ENCODE measurements around the gene CYP2W1. TPM values are rescaled to one million over a fixed set of nuclear protein-coding genes. Genes with fewer than 3 reads are reported as not detected.

The CYP2W1 gene
- total RNA-seq, 1 donor from 2014 or later, result not detected

DNA sequence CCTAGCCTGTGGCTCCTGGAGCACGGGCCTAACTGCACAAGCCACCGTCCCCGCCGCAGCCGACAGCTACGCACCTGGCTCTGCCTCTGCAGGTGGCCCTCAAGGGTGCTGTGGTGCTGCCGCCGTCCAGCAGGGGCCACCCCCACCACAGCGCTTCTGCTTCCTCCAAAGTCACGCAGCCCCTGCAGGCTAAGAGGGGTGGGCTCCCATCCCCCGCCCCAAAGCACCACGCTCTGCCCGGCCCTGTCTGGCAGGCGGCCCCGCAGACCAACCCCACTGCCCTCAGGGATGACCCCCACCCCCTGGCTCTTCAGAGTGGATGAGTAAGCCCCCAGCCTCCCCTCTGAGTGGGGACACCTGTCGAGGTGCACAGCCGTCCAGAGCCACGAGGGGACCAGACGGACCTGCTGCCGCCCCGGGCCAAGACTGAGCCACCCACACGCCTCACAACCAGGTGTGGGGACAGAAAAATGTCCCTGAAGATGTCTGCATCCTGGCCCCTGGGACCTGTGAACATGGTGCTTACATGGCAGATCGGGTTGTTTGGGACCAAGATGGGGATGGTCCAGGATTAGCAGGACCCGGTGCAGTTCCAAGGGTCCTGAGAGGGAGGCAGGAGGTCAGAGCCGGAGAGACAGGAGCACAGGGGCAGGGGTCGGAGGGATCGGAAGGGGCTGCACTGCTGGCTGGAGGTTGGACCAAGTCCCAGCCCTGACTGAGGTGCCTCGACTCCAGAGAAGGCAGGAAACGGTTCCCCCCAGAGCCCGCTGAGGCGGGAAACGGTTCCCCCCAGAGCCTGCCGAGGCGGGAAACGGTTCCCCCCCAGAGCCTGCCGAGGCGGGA, 19.5 kb upstream of the CYP2W1 start:
- no peaks in the 10 kb centered on the region for H3K27me3 ChIP-seq (ENCODE audit: low read depth)
- DNase-seq (peak; percentile 48), ATAC-seq (peak; percentile 2 to 6)
- intact Hi-C loops (cut with DNase I), result no loop called here
- H3K4me1 ChIP-seq, result peaks cover 46% of the 10 kb centered on the region
- TF ChIP-seq, protein P1, sequence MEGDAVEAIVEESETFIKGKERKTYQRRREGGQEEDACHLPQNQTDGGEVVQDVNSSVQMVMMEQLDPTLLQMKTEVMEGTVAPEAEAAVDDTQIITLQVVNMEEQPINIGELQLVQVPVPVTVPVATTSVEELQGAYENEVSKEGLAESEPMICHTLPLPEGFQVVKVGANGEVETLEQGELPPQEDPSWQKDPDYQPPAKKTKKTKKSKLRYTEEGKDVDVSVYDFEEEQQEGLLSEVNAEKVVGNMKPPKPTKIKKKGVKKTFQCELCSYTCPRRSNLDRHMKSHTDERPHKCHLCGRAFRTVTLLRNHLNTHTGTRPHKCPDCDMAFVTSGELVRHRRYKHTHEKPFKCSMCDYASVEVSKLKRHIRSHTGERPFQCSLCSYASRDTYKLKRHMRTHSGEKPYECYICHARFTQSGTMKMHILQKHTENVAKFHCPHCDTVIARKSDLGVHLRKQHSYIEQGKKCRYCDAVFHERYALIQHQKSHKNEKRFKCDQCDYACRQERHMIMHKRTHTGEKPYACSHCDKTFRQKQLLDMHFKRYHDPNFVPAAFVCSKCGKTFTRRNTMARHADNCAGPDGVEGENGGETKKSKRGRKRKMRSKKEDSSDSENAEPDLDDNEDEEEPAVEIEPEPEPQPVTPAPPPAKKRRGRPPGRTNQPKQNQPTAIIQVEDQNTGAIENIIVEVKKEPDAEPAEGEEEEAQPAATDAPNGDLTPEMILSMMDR (IDR thresholded peaks at IDR 0.05), result no peak
- H3K27ac ChIP-seq, result peak overlapping the region; percentile 26
- H3K9me3 ChIP-seq, result no peaks in the 10 kb centered on the region
- H3K4me3 ChIP-seq, result no peak overlapping the region
- peaks cover 22% of the 10 kb centered on the region for H3K36me3 ChIP-seq

DNA sequence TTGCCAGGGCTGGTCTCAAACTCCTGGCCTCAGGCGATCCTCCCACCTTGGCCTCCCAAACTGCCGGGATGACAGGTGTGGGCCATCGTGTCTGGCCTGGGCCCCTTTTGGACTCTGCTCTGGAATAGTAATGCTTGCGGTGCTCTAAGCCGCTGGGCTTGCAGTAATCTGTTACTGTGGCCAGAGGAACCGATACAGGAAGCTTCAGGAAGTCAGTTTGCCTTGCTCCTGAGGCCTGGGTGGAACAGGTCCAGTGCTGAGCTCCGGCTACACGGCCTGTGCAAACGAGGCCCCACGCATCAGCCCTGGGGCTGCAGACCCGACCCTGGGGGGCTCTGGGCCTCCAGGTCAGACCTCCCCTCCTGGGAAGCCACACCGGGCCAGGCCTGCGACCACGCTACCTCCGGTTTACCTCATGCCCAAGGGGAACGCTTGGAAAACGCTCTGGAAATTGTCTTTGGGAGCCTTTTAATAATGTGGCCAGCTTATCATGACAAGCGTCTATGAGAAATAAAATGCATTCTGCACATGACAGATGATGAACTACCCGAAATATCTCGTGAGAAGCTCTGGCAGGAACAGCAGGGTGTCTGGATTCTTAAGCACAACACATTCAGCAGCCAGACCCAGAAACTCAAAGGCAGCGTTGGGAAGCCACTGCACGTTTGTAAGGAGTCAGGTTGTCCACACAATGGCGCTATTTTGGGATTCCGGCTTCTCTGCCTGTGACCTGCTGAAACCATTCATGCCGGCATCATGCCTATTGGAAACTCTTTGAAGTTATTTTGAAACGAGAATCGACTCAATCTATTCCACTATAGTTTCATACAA, 18.4 kb upstream of the CYP2W1 start:
- Histone ChIP-seq H3K4me1 (peaks cover 47% of the 10 kb centered on the region), H3K36me3 (peaks cover 34% of the 10 kb centered on the region), H3K9me3 (no peaks in the 10 kb centered on the region), H3K27ac (peak overlapping the region; percentile 26), H3K4me3 (peak overlapping the region; percentile 20), H3K27me3 (ENCODE audit: low read depth) (no peaks in the 10 kb centered on the region)
- peak; percentile 44 for DNase-seq
- TF ChIP-seq, protein P1 (IDR thresholded peaks at IDR 0.05), result no peak
- ATAC-seq, result peak; percentile 36 to 44
- intact Hi-C loops (cut with DNase I), result no loop called here

DNA sequence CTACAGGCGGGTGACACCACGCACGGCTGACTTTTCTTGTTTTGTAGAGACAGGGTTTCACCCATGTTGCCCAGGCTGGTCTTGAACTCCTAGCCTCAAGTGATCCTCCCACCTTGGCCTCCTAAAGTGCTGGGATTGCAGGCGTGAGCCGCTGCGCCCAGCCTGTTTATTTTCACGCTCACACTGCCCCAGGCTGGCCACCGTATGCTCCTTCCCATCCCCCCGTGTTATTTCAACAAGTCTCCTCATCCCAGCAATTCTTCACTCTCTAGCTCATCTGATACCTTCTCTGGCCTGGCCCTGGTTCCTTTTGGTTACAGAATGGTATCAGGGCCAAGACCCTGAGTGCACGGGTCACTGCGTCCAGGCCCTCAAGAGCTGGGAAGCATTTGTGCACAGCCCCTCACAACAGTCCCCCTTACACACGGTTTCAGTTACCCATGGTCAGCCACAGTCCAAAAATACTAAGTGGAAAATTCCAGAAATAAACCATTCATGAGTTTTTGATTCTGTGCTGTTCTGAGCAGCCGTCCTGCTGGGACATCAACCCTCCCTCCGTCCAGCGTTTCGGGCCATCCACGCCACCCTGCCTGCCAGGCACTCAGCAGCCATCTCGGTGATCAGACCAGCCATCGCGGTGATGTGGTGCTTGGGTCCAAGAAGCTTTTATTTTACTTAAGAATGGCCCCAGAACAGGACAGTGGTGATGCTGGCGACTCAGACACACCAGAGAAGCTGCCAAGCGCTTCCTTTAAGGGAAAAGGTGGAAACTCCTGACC, 16.5 kb upstream of the CYP2W1 start:
- H3K9me3 ChIP-seq, result no peaks in the 10 kb centered on the region
- ATAC-seq, result no peak
- H3K27ac ChIP-seq, result no peak overlapping the region
- no peak overlapping the region for H3K4me3 ChIP-seq
- DNase-seq, result peak; percentile 14
- peaks cover 44% of the 10 kb centered on the region for H3K4me1 ChIP-seq
- peaks cover 53% of the 10 kb centered on the region for H3K36me3 ChIP-seq
- H3K27me3 ChIP-seq (ENCODE audit: low read depth), result no peaks in the 10 kb centered on the region
- TF ChIP-seq, protein P1 (IDR thresholded peaks at IDR 0.05), result no peak
- intact Hi-C loops (cut with DNase I), result no loop called here

DNA sequence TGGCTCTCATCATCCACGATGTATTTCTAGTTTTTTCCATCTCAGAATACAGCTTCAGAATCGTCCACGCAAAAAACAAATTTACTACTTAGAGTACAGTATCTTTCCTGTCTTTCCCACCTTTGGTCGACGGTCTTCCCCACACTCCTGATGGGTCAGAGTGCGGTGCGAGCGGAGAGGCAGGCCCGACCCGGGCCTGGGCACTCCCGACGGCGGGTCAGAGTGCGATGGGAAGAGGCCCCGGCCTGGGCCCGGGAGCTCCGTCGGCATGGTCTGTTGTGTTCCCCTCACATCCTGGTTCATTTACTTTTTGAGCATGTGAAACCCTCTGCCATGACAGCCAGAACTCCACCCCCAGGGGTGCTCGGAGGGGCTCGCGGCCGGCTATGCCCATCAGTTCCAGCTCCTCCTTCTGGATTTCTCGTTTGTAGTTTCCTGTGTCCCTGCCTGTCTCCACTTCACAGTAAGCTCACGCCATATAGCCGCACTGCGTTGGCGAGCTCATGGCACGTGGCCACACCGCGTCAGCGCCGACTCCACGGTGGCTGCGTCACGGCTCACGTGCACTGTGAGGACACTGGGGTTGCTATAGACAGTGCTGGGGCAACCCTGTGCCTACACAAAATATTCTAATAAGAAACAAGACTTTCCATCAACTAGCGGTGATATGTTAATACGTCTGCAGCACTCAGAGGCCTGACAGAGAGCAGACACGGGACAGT, 15.5 kb upstream of the CYP2W1 start:
- Histone ChIP-seq H3K27me3 (ENCODE audit: low read depth) (no peaks in the 10 kb centered on the region), H3K36me3 (peaks cover 63% of the 10 kb centered on the region), H3K27ac (no peak overlapping the region), H3K9me3 (no peaks in the 10 kb centered on the region), H3K4me1 (peaks cover 54% of the 10 kb centered on the region), H3K4me3 (no peak overlapping the region)
- DNase-seq (no peak), ATAC-seq (no peak)
- intact Hi-C loops (cut with DNase I), result no loop called here
- TF ChIP-seq, protein P1 (IDR thresholded peaks at IDR 0.05), result no peak

All from lower lobe of right lung (tissue), 2 donors.